Measurements from ENCODE around the gene PROM1.

The PROM1 gene

GRCh38 chr4:15930314-15930713 lies 153.5 kb downstream of the PROM1 start:
- Histone ChIP-seq H3K4me3 (ENCODE audit: control insufficient read depth in 1 of 7, extremely low read depth in 1 of 7, insufficient read depth in 4 of 7, low read depth in 2 of 7, low read length in 6 of 7) (no peak overlapping the region), H3K27ac (ENCODE audit: insufficient read depth in 1 of 2, low read depth in 1 of 2, low read length in 2 of 2, poor library complexity in 1 of 2, severe bottlenecking in 2 of 2) (no peak overlapping the region), H3K27me3 (replicated peaks in 2 of 5; ENCODE audit: control insufficient read depth in 4 of 5, insufficient read depth in 5 of 5, low read length in 4 of 5) (peaks cover 0 to 2% (median 0%) of the 10 kb centered on the region in 5 experiments), H3K9me3 (ENCODE audit: control extremely low read depth in 1 of 5, control insufficient read depth in 4 of 5, insufficient read depth in 2 of 5, low read depth in 1 of 5, low read length in 4 of 5) (no peaks in the 10 kb centered on the region), H3K4me1 (ENCODE audit: control extremely low read depth in 1 of 4, control insufficient read depth in 4 of 4, insufficient read depth in 4 of 4, low read length in 3 of 4) (no peaks in the 10 kb centered on the region), H3K36me3 (ENCODE audit: control insufficient read depth in 4 of 4, insufficient read depth in 4 of 4, low read length in 3 of 4) (no peaks in the 10 kb centered on the region)
- POLR2A ChIA-PET: no interaction called here
- 93% methylated on average over 5 of the region's 7 CpGs for WGBS (ENCODE audit: insufficient coverage)
- CTCF ChIA-PET: interaction anchor here (0.7 kb wide), 1 partner anchor 47 kb away, joined by 3 read pairs; no protein-coding TSS in a partner anchor
- DNase-seq: no peak

GRCh38 chr4:15929540-15929939 lies 154.3 kb downstream of the PROM1 start:
- no peak for DNase-seq
- ChIA-PET CTCF (interaction anchor here (1.0 kb wide), 1 partner anchor 11 kb away, joined by 3 read pairs; no protein-coding TSS in a partner anchor), POLR2A (no interaction called here)
- Histone ChIP-seq H3K36me3 (ENCODE audit: control insufficient read depth in 4 of 4, insufficient read depth in 4 of 4, low read length in 3 of 4) (no peaks in the 10 kb centered on the region), H3K9me3 (ENCODE audit: control extremely low read depth in 1 of 5, control insufficient read depth in 4 of 5, insufficient read depth in 2 of 5, low read depth in 1 of 5, low read length in 4 of 5) (no peaks in the 10 kb centered on the region), H3K27me3 (replicated peaks in 2 of 5; ENCODE audit: control insufficient read depth in 4 of 5, insufficient read depth in 5 of 5, low read length in 4 of 5) (peaks cover 0 to 2% (median 0%) of the 10 kb centered on the region in 5 experiments), H3K4me3 (ENCODE audit: control insufficient read depth in 1 of 7, extremely low read depth in 1 of 7, insufficient read depth in 4 of 7, low read depth in 2 of 7, low read length in 6 of 7) (no peak overlapping the region), H3K4me1 (ENCODE audit: control extremely low read depth in 1 of 4, control insufficient read depth in 4 of 4, insufficient read depth in 4 of 4, low read length in 3 of 4) (no peaks in the 10 kb centered on the region), H3K27ac (ENCODE audit: insufficient read depth in 1 of 2, low read depth in 1 of 2, low read length in 2 of 2, poor library complexity in 1 of 2, severe bottlenecking in 2 of 2) (no peak overlapping the region)
- 100% methylated on average over 2 of the region's 3 CpGs for WGBS (ENCODE audit: insufficient coverage)

GRCh38 chr4:15928883-15929282 lies 154.9 kb downstream of the PROM1 start:
- H3K4me1 ChIP-seq (ENCODE audit: control extremely low read depth in 1 of 4, control insufficient read depth in 4 of 4, insufficient read depth in 4 of 4, low read length in 3 of 4): no peaks in the 10 kb centered on the region
- H3K4me3 ChIP-seq (ENCODE audit: control insufficient read depth in 1 of 7, extremely low read depth in 1 of 7, insufficient read depth in 4 of 7, low read depth in 2 of 7, low read length in 6 of 7): no peak overlapping the region
- no peaks in the 10 kb centered on the region for H3K9me3 ChIP-seq (ENCODE audit: control extremely low read depth in 1 of 5, control insufficient read depth in 4 of 5, insufficient read depth in 2 of 5, low read depth in 1 of 5, low read length in 4 of 5)
- no peak overlapping the region for H3K27ac ChIP-seq (ENCODE audit: insufficient read depth in 1 of 2, low read depth in 1 of 2, low read length in 2 of 2, poor library complexity in 1 of 2, severe bottlenecking in 2 of 2)
- DNase-seq: no peak
- H3K36me3 ChIP-seq (ENCODE audit: control insufficient read depth in 4 of 4, insufficient read depth in 4 of 4, low read length in 3 of 4): no peaks in the 10 kb centered on the region
- POLR2A ChIA-PET: interaction anchor here (0.7 kb wide), 1 partner anchor 547 kb away, joined by 4 read pairs; no protein-coding TSS in a partner anchor
- CTCF ChIA-PET: interaction anchor here (1.0 to 1.4 kb wide), 2 partner anchors 10 to 15 kb away, joined by 3 read pairs; no protein-coding TSS in a partner anchor
- peaks cover 0 to 3% (median 0%) of the 10 kb centered on the region in 5 experiments for H3K27me3 ChIP-seq (replicated peaks in 2 of 5; ENCODE audit: control insufficient read depth in 4 of 5, insufficient read depth in 5 of 5, low read length in 4 of 5)
- WGBS (ENCODE audit: insufficient coverage): 95% methylated on average over 3 of the region's 5 CpGs

GRCh38 chr4:15926486-15926885 lies 157.3 kb downstream of the PROM1 start:
- Histone ChIP-seq H3K4me1 (ENCODE audit: control extremely low read depth in 1 of 4, control insufficient read depth in 4 of 4, insufficient read depth in 4 of 4, low read length in 3 of 4) (no peaks in the 10 kb centered on the region), H3K36me3 (ENCODE audit: control insufficient read depth in 4 of 4, insufficient read depth in 4 of 4, low read length in 3 of 4) (no peaks in the 10 kb centered on the region), H3K4me3 (ENCODE audit: control insufficient read depth in 1 of 7, extremely low read depth in 1 of 7, insufficient read depth in 4 of 7, low read depth in 2 of 7, low read length in 6 of 7) (no peak overlapping the region), H3K9me3 (ENCODE audit: control extremely low read depth in 1 of 5, control insufficient read depth in 4 of 5, insufficient read depth in 2 of 5, low read depth in 1 of 5, low read length in 4 of 5) (no peaks in the 10 kb centered on the region), H3K27me3 (replicated peaks in 2 of 5; ENCODE audit: control insufficient read depth in 4 of 5, insufficient read depth in 5 of 5, low read length in 4 of 5) (peaks cover 0 to 3% (median 0%) of the 10 kb centered on the region in 5 experiments), H3K27ac (ENCODE audit: insufficient read depth in 1 of 2, low read depth in 1 of 2, low read length in 2 of 2, poor library complexity in 1 of 2, severe bottlenecking in 2 of 2) (no peak overlapping the region)
- POLR2A ChIA-PET: no interaction called here
- CTCF ChIA-PET: interaction anchor here (1.0 to 1.2 kb wide), 2 partner anchors 11 to 43 kb away, joined by 3 read pairs; no protein-coding TSS in a partner anchor
- 100% methylated on average over 2 of the region's 7 CpGs for WGBS (ENCODE audit: insufficient coverage)
- DNase-seq: no peak

DNA sequence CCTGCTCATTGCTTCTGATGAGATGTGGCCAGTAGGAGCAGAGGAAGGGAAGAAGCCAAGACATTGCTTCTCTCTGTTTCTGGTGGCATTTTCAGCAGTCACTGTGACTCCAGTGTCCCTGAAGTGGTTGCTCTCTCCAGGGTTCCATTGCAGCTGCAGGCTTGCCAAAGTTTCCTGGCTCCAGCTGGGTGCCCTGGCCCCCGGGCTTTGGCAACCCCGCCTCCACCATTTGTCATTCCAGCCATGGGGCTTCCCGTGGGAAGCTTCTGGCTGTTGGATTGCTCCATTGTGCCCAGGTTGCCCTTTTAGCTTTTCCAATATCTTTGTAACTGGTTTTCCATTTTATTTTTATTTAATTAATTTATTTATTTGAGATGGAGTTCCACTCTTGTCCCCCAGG lies 158.0 kb downstream of the PROM1 start:
- POLR2A ChIA-PET: no interaction called here
- 75% methylated on average over 2 of the region's 3 CpGs for WGBS (ENCODE audit: insufficient coverage)
- H3K4me3 ChIP-seq (ENCODE audit: control insufficient read depth in 1 of 7, extremely low read depth in 1 of 7, insufficient read depth in 4 of 7, low read depth in 2 of 7, low read length in 6 of 7): no peak overlapping the region
- no peaks in the 10 kb centered on the region for H3K36me3 ChIP-seq (ENCODE audit: control insufficient read depth in 4 of 4, insufficient read depth in 4 of 4, low read length in 3 of 4)
- CTCF ChIA-PET: interaction anchor here (1.2 kb wide), 1 partner anchor 43 kb away, joined by 3 read pairs; no protein-coding TSS in a partner anchor
- no peaks in the 10 kb centered on the region for H3K9me3 ChIP-seq (ENCODE audit: control extremely low read depth in 1 of 5, control insufficient read depth in 4 of 5, insufficient read depth in 2 of 5, low read depth in 1 of 5, low read length in 4 of 5)
- no peaks in the 10 kb centered on the region for H3K4me1 ChIP-seq (ENCODE audit: control extremely low read depth in 1 of 4, control insufficient read depth in 4 of 4, insufficient read depth in 4 of 4, low read length in 3 of 4)
- H3K27me3 ChIP-seq (replicated peaks in 2 of 5; ENCODE audit: control insufficient read depth in 4 of 5, insufficient read depth in 5 of 5, low read length in 4 of 5): peaks cover 0 to 6% (median 0%) of the 10 kb centered on the region in 5 experiments
- H3K27ac ChIP-seq (ENCODE audit: insufficient read depth in 1 of 2, low read depth in 1 of 2, low read length in 2 of 2, poor library complexity in 1 of 2, severe bottlenecking in 2 of 2): no peak overlapping the region
- no peak for DNase-seq

GRCh38 chr4:15921592-15921932 lies 162.3 kb downstream of the PROM1 start:
- Histone ChIP-seq H3K9me3 (ENCODE audit: control extremely low read depth in 1 of 5, control insufficient read depth in 4 of 5, insufficient read depth in 2 of 5, low read depth in 1 of 5, low read length in 4 of 5) (peaks cover 0 to 3% (median 0%) of the 10 kb centered on the region in 5 experiments), H3K36me3 (ENCODE audit: control insufficient read depth in 4 of 4, insufficient read depth in 4 of 4, low read length in 3 of 4) (no peaks in the 10 kb centered on the region), H3K27ac (ENCODE audit: insufficient read depth in 1 of 2, low read depth in 1 of 2, low read length in 2 of 2, poor library complexity in 1 of 2, severe bottlenecking in 2 of 2) (no peak overlapping the region), H3K4me1 (ENCODE audit: control extremely low read depth in 1 of 4, control insufficient read depth in 4 of 4, insufficient read depth in 4 of 4, low read length in 3 of 4) (no peaks in the 10 kb centered on the region), H3K27me3 (replicated peaks in 2 of 5; ENCODE audit: control insufficient read depth in 4 of 5, insufficient read depth in 5 of 5, low read length in 4 of 5) (peaks cover 0 to 4% (median 0%) of the 10 kb centered on the region in 5 experiments), H3K4me3 (ENCODE audit: control insufficient read depth in 1 of 7, extremely low read depth in 1 of 7, insufficient read depth in 4 of 7, low read depth in 2 of 7, low read length in 6 of 7) (no peak overlapping the region)
- WGBS (ENCODE audit: insufficient coverage): 92% methylated on average over 1 of the region's 1 CpG
- ChIA-PET CTCF (interaction anchor here (1.0 kb wide), 1 partner anchor 34 kb away, joined by 3 read pairs; no protein-coding TSS in a partner anchor), POLR2A (interaction anchor here (0.6 kb wide), 1 partner anchor 87 kb away, joined by 3 read pairs; no protein-coding TSS in a partner anchor)
- DNase-seq: no peak

DNA sequence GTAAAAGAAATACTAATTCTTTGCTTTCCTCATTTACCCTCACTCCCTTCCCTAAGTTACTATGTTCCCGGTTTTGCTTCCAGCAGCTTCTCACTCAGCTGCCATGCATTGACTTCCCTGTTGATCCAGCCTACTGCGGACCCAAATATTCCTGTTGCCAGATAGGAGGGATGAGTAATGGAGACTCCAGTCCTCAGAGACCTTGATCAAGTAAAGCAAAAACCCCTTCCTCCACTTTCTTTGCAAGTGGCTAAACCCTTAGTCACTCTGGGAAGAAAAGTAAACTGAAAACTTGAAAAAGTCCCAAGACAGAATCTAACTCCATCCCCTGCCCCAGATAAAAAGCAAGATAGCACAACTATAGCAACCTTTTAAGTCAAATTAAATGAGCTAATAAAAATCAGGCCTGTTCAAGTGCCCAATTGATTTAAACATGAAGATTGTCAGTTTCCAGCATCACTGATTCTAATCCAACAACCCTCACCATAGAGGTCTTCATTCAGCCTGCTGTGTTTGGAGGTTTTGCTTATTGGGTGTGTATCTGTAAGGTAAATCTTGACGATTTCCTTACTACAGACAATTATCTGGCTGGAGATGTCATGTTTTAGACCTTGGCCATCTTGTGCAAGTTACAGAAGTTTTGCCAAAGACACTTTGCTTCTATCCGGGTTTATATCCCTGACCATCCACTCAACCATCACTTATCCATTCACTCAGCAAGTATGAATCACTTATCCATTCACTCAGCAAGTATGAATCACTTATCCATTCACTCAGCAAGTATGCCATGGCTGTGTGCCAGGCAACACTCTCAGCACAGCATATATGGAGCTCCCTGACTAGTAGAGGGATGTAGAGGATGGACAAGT lies 162.9 kb downstream of the PROM1 start:
- CTCF ChIA-PET: interaction anchor here (1.0 kb wide), 1 partner anchor 35 kb away, joined by 3 read pairs; no protein-coding TSS in a partner anchor
- H3K27ac ChIP-seq (ENCODE audit: insufficient read depth in 1 of 2, low read depth in 1 of 2, low read length in 2 of 2, poor library complexity in 1 of 2, severe bottlenecking in 2 of 2): no peak overlapping the region
- DNase-seq: no peak
- peaks cover 0 to 4% (median 0%) of the 10 kb centered on the region in 5 experiments for H3K9me3 ChIP-seq (ENCODE audit: control extremely low read depth in 1 of 5, control insufficient read depth in 4 of 5, insufficient read depth in 2 of 5, low read depth in 1 of 5, low read length in 4 of 5)
- POLR2A ChIA-PET: interaction anchor here (0.6 kb wide), 1 partner anchor 87 kb away, joined by 3 read pairs; no protein-coding TSS in a partner anchor
- H3K4me3 ChIP-seq (ENCODE audit: control insufficient read depth in 1 of 7, extremely low read depth in 1 of 7, insufficient read depth in 4 of 7, low read depth in 2 of 7, low read length in 6 of 7): no peak overlapping the region
- H3K36me3 ChIP-seq (ENCODE audit: control insufficient read depth in 4 of 4, insufficient read depth in 4 of 4, low read length in 3 of 4): no peaks in the 10 kb centered on the region
- H3K27me3 ChIP-seq (replicated peaks in 2 of 5; ENCODE audit: control insufficient read depth in 4 of 5, insufficient read depth in 5 of 5, low read length in 4 of 5): peaks cover 0 to 4% (median 0%) of the 10 kb centered on the region in 5 experiments
- 100% methylated on average over 1 of the region's 4 CpGs for WGBS (ENCODE audit: insufficient coverage)
- no peaks in the 10 kb centered on the region for H3K4me1 ChIP-seq (ENCODE audit: control extremely low read depth in 1 of 4, control insufficient read depth in 4 of 4, insufficient read depth in 4 of 4, low read length in 3 of 4)

Data from common myeloid progenitor, CD34-positive (primary cell).